Prostate gland (tissue), 2 donors: ENCODE data around the gene PDE11A.

Source experiments
- POLR2A ChIP-seq: fragments of 450-650 bp; IDR thresholded peaks from one replicate; pipeline ENCODE4 v1.6.1; 2016; ENCODE audit warnings: antibody characterized with exemption, mild to moderate bottlenecking
- TF ChIP-seq, protein P1 (sequence below), 4 experiments: fragments of 200-600 bp in 2 of 4; fragments of 450-650 bp in 2 of 4; sonication (generic) in 2 of 4; IDR thresholded peaks; 1 replicate in 3 of 4; 2 replicates in 1 of 4; pipeline ENCODE4 v1.5.1; 2016 to 2019; ENCODE audit warnings: antibody characterized with exemption in 4 of 4, mild to moderate bottlenecking in 2 of 4, moderate library complexity in 2 of 4

- TF ChIP-seq, protein P1, sequence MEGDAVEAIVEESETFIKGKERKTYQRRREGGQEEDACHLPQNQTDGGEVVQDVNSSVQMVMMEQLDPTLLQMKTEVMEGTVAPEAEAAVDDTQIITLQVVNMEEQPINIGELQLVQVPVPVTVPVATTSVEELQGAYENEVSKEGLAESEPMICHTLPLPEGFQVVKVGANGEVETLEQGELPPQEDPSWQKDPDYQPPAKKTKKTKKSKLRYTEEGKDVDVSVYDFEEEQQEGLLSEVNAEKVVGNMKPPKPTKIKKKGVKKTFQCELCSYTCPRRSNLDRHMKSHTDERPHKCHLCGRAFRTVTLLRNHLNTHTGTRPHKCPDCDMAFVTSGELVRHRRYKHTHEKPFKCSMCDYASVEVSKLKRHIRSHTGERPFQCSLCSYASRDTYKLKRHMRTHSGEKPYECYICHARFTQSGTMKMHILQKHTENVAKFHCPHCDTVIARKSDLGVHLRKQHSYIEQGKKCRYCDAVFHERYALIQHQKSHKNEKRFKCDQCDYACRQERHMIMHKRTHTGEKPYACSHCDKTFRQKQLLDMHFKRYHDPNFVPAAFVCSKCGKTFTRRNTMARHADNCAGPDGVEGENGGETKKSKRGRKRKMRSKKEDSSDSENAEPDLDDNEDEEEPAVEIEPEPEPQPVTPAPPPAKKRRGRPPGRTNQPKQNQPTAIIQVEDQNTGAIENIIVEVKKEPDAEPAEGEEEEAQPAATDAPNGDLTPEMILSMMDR (IDR thresholded peaks at IDR 0.05) = no peak
- no peak for TF ChIP-seq POLR2A
Observed at GRCh38 chr2:177868806-177869205, 203.8 kb downstream of the PDE11A start.
